CD4-positive, alpha-beta T cell treated with Interferon alpha-2 for 1 hour (primary cell): ENCODE data around the gene GSK3A.

Experiments used
- DNase-seq, 2 donors: peaks; one replicate each; pipeline ENCODE4 v3.0.0-alpha.2; 2020 to 2022

GSK3A gene

DNA sequence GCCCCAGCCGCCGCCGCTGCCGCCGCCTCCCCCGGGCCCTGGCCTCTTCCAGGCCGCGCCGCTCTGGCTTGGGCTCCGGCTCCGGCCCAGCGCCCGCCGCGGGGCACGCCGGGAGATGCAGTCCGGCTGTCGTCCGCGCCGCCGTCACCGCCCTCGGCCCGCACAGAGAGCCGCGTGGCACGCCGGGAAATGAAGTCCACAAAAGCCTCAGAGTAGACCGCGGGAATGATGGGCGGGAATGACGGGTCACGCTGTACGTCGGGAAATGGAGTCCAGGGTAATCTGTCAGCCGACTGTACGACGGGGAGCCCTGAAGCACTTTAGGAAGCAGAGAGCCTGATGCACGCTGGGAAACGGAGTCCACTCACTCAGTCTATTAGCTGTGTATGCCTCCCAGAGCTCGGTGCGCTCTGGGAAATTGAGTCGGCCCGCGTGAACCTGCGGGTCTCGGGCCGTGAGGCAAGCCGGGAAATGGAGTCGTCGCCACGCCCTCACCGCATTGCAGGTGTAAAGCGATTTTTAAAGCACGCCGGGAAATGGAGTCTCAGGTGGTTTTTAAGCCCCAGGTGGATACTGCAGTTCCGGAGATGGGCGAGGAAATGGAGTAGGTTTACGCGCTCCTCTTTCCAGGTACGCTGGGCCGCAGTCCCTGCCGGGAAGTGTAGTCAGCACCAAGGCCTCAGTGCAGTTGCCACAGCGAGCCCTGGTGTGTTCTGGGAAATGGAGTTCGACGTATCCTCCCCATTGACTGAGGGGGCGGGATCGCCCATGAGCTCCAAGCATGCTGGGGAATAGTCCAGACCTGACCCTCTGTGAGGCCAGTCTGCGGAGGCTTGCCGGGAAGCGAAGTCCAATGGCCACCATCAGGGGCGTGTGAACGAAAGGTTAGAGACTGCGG is at the start of gene GSK3A:
Gene GSK3A, minus strand, starts transcription at position 91 of the 898 bp plus-strand sequence. CDS start 137 bp downstream, outside the sequence.
- peak; percentile 98 for DNase-seq

DNA sequence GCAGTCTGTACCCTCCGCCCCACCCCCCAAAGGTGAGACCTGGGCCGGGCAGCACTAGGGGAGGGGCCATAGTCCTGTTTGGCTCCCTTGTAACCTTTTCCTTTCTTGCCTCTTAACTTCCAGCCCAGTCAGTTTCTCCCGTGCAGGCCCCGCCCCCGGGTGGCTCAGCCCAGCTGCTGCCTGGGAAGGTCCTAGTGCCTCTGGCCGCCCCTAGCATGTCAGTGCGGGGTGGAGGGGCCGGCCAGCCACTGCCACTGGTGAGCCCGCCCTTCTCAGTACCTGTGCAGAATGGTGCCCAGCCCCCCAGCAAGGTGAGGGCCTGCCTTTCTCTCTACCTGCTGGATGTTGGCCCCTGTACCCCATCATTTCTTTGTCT is 49.0 kb upstream of the GSK3A start:
- DNase-seq = no peak

DNA sequence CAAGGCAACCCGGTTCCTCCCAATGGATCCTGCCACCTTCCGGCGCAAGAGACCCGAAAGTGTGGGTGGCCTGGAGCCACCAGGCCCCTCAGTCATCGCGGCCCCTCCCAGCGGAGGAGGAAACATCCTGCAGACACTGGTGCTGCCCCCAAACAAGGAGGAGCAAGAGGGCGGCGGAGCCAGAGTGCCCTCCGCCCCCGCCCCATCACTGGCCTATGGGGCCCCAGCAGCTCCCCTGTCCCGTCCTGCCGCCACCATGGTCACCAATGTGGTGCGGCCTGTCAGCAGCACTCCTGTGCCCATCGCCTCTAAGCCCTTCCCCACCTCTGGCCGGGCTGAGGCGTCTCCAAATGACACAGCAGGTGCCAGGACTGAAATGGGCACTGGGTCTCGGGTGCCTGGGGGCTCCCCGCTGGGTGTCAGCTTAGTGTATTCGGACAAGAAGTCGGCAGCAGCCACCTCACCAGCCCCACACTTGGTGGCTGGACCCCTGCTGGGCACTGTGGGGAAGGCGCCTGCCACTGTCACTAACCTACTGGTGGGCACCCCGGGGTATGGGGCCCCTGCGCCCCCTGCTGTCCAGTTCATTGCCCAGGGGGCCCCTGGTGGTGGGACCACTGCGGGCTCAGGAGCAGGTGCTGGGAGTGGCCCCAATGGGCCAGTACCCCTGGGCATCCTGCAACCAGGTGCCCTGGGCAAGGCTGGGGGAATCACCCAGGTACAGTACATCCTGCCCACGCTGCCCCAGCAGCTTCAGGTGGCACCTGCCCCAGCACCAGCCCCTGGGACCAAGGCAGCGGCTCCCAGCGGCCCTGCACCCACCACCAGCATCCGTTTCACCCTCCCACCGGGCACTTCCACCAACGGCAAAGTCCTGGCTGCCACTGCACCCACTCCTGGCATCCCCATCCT is 48.4 kb upstream of the GSK3A start:
- peak; percentile 62 to 72 for DNase-seq

DNA sequence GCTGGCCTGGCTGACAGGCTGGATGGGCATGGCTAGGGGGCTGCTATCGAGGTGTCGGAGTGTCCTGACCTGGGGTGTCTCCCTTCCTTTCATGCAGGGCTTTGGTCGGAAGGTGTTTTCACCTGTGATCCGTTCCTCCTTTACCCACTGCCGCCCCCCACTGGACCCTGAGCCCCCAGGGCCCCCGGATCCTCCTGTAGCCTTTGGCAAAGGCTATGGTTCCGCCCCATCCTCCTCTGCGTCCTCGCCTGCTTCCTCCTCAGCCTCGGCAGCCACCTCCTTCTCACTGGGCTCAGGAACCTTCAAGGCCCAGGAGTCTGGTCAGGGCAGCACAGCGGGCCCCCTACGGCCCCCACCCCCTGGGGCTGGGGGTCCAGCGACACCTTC is 47.7 kb upstream of the GSK3A start:
- no peak for DNase-seq

DNA sequence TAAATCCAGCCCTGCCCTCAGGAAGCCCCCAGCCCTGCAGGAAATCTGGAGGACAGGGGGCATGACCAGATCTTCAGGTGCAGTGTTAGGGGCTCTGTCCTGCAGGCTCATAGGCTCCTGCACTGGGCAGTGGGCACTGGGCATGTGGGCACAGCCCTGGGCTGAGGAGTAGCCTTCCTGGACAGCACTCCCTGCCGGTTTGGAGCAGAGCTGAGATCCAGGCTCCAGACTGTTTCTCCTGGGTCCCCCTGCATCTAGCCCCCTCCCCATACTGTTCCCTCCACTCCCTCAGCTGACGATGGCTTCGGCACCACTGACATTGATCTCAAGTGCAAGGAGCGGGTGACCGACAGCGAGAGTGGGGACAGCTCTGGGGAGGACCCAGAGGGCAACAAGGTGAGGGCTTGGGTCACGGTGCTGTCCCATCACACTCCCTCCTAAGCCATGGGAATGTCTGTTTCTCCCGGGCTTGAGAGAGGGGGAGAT is 47.2 kb upstream of the GSK3A start:
- DNase-seq = no peak

DNA sequence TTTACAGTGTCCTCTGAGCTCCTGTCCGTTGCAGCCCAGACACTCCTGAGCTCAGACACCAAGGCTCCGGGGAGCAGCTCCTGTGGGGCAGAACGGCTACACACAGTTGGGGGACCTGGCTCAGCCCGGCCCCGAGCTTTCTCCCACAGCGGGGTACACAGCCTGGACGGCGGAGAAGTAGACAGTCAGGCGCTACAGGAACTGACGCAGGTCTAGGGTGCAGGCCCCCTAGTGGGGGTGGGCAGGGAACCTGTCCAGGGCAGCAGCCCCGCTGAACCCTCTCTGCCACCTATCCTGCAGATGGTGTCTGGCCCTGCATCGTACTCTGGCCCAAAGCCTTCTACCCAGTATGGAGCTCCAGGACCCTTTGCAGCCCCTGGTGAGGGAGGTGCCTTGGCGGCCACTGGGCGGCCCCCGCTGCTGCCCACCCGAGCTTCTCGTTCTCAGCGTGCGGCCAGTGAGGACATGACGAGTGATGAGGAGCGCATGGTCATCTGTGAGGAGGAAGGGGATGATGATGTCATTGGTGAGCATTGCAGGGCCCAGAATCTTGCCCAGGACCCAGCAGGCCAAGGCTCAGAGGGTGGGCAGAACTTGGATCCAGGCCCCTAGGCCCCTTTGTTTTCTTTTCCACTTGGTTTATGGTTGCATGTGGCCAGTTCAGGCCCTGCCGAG is 46.6 kb upstream of the GSK3A start:
- DNase-seq = no peak

DNA sequence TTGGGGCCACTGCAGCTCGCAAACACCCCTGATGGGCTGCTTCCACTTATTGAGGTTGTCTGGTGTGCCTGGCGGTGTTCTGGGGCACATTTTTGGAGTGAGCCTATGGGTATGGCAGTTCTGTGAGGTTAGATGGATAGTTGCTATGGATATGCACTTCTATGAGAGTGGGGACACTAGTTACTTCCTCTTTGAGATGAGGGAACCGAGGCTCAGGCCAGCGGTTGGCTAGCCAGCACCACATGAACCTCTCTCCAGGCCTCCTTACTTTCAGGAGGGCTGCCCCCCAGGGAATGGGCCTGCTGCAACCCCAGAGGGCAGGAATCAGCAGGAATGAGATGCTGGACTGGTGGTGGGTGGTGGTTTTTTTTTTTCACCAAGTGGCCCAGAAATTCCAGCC is 46.0 kb upstream of the GSK3A start:
- DNase-seq = no peak

DNA sequence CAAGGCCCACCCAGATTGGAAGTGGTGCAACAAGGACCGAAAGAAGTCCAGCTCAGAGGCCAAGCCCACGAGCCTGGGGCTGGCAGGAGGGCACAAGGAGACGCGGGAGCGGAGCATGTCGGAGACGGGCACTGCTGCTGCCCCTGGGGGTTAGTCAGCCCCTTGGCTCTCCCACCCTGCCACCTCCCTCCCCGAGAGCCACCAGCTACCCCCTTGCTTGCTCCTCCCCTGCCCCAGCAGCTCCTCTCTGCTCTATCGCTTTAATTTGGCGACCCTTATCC is 45.4 kb upstream of the GSK3A start:
- DNase-seq = no peak

DNA sequence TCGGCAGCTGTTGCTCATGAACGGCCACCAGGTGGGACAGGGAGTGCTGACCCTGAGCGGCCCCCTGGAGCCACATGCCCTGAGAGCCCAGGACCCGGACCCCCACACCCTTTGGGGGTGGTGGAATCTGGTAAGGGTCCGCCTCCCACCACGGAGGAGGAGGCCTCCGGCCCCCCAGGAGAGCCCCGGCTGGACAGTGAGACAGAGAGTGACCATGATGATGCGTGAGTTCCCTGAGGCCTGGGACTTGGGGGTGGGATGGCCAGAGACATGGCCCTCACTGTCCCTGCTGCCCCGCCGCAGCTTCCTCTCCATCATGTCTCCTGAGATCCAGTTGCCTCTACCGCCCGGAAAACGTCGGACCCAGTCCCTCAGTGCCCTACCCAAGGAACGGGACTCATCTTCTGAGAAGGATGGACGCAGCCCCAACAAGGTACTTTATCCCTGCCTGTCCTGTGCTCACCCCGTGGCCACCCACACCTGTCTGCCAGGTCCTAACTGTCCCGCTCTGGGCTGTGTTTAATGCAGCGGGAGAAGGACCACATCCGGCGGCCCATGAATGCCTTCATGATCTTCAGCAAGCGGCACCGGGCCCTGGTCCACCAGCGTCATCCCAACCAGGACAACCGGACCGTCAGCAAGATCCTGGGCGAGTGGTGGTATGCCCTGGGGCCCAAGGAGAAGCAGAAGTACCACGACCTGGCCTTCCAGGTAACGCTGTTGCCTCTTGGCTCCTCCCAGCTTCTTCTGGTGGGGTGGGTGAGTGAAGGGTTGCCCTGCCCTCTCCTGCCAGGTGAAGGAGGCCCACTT is 44.8 kb upstream of the GSK3A start:
- DNase-seq = no peak

DNA sequence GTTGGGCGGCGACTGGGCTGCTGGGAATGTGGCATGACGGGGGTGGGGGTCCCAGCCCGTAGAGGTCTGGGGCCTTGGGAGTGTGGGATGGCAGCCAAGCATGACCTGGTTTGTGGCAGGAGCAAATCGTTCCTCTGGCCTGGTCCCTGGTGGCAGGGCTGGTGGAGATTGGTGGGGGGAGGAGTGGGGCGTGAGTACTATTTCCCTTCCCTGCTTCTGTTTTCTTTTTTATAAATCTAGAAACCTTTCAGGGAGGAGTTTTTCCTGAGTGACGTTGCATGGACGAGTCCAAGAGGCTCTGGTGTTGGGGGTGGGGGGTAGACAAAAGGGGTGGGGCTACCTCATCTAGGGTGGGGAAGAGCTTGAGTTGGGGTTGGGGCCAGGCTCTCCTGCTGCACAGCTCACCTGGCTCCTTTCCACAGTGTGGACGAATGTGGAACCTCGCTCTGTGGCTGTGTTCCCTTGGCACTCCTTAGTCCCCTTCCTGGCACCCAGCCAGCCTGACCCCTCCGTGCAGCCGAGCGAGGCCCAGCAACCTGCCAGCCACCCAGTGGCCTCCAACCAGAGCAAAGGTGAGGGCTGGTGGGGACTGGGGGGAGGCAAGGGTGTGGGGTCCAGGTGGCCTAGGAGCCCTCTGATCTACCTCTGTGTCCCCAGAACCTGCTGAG is 44.1 kb upstream of the GSK3A start:
- DNase-seq = no peak

DNA sequence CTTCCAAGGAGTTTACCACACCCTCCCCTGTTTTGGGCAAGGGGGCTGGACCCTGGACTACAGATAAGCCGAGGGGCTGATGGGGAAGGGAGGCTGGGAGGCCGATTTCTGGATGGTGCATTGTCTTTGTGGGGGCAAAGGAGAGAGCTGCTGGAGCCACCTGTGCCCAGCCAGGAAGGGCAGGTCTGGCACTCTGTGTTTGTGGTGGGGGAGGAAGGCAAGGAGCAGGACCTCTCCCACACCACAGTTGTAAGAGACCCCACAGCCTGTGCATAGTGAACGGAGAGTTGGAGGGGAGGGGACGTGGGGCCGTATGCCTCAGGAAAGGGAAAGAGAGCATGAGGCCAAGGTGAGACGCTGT is 43.6 kb upstream of the GSK3A start:
- DNase-seq = no peak

DNA sequence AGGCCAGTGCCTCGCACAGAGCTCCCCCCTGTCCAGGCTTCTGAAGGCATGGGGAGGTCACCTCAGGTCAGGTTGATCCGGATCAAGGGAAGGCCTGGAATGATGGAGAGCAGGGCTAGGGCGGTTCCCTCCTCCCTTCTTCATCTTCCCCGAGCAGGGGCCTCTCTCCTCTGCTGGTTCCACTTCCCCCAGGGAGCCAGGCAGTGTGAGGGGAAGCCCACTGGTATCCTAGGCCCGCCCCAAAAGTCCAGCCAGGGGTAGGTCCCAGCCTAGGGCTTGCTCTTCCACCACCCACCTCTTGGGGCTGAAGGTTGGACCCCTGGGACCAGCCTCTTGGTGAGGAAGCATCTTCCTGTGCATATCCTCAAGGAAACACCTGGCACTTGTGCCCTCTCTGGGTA is 43.1 kb upstream of the GSK3A start:
- DNase-seq = no peak

DNA sequence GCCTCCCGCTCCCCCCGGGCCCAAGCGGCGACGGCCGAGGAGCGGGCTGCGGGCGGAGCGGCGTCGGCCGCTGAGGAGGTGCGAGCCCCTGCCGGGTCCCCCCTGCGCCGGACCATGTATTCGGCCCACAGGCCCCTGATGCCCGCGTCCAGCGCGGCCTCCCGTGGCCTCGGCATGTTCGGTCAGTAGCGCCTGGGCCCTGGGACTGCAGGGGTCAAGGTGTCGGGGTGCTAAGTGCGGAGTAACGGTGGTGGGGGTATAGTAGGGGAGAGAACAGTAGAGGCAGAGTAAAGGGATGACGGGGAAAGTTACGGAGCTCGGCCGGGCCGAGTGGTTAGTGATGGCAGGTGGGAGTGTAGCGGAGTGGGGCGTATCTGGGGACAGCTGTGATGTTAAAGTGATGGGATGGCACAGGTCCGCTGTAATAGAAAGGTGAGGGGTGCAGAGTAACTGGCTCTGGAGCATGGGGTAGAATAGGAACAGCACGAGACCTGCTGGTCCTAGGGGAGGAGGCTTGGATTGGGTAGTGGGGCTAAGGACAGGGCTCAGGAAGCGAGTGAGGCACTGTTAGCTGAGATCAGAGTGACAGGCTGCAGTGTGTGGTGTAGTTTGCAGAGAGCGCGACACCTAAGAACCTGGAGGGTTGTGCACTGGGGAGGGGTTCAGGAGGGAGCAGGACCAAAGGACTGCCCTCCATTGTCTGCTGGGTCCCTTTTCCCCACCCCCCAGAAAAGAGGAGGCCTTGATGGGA is 42.4 kb upstream of the GSK3A start:
- no peak for DNase-seq

DNA sequence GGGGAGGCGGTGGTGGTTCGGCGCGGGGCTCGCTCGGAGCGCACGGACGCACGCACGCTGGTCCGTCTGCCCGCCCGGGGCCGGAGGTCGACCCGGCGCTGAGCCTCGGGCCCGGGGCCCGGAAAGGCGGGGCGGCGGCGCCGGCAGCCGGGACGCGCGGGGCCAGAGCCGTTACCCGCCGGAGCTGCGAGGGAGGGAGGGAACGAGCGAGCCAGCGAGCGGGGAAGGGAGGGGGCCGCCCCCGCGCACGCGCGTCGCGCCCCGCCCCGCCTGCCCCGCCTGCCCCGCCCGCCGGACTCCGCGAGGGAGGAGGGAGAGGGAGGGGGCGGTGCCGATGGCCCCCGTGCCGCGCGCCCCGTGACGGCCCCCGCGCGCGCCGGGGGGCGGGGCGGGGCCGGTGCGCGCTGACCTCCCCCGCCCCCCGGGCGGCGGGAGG is 41.7 kb upstream of the GSK3A start:
- peak; percentile 89 to 94 for DNase-seq

DNA sequence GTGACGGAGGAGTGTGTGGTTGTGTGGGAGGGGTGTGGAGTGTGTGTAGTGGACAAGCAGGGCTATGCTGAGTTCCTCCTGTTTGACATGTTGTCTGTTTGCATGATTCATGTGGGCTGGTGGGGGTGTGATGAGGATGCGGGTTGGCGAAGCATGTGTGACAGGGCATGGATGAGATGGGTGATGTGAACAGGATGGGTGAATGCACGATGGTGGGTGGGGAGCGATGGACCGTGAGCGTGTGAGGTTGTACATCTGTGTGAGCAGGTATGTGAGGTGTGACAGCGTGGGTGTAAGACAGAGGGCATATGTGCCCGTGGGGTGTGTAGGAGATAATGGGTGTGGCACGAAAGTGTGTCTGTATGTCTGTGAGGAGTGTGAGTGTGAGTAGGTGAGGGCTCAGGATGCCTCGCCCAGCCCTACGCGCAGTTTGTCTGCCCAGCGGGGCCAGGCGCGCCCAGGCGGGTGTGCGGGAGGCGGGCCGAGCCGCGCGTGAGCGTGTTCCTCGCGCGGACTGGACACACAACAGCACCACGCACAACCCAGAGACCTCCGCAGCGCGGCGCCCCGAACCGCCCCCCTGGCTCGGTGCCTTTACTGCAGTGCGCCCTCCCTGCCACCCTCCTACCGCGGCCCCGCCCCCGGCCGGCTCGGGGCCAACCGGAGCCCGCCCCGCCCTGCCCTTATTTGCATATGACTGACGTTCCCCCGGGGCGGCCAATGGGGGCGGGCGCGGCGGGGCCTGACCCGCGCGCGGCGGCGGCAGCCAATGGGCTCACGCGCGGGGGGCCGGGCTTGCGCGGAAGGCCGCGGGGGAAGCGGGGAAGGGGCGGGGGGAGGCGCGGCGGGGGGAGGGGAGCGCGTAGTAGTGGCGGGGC is 41.0 kb upstream of the GSK3A start:
- DNase-seq = peak; percentile 97 to 98

DNA sequence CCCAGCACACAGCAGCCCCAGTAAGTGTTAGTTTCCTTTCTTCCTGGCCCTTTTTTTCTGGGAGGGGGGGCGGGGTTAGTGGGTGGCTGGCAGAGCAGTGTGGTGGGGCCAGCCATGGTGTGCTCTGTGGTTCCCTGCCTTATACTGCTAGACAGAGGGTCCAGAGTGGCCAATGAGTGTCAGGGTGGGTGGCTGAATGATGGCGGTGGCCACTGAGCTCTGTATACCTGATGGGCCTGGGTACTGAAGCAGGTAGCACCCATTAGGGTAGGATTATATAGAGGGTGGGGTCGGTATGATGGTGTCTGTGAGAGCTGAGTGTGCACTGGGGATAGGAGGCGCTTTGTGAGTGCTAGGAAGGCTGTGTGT is 40.4 kb upstream of the GSK3A start:
- peak in 1 of 2 donors; percentile 46 for DNase-seq

DNA sequence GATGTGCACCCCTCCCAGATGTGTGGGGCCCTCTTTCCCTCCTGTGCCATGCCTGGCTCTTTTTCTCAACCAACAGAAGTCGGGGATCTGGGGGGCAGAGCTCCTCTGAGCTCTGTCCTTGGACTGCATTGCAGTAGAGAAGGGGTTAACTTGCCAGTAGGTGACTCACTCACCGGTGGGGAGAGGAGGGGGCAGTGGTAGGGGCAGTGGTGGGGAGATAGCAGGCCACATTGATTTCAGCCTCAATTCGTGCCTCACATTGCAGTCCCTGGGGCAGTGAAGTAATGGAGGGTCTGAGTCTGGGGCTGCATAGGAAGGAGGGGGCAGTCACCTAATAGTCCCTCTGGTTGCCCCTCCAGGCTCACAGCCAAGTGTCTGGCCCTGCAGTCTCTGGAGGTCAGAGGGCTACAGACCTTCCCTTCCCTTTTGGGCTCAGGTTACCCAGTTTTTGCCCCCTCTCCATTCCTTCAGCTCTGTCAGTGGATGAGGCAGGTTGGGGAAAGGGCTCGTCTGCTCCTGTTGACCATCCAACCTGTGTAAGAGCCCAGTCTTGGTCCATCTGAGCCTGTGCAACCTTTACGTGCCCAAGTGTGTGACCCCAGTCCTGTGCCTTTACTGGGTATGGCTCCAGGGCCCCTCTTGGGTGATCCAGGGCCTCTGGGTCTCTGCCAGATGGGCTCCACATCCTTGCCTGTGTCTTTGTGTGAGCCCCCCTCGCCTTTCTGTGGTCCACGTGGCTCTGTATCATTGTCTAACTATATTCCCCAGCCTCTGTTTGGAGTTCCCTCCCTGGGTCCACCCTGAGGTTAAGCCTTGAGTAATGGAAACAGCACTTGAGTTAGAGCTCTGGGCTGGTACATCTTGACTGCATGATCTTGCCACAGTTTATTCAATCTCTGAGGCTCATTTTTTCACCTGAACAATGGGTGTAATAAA is 39.7 kb upstream of the GSK3A start:
- no peak for DNase-seq

DNA sequence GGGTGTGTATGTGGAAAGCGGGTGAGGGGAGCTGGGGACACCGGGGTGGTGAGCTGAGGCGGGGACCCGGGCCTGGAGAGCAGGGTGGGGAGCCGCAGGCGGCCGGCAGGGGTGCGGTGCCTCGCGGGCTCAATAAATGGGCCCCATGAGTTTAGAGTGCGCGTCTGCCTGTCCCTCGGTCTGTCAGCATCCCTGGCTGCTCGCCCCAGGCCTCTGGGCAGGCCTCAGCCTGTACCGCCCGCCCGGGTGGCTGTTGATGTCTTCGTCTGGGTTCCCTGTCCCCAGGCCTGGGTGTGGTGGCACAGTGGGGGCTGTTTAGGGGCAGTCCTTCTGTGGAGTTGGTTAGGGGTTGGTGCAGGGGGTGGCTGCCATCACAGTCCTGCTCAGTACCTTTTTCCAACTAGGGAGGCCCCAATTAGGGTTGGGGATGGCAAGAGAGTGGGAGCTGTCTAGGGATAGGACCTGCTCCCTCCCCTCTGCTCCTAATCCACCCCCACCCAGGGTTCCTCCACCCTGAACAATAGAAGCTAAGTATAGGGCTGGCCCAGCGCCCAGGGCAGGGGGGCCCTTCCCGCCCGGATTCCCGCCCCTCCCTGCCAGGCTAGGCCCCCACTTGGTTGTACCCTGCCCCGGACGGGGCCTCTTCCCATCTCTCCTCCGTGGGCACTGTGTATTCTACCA is 38.9 kb upstream of the GSK3A start:
- DNase-seq = peak in 1 of 2 donors; percentile 46

DNA sequence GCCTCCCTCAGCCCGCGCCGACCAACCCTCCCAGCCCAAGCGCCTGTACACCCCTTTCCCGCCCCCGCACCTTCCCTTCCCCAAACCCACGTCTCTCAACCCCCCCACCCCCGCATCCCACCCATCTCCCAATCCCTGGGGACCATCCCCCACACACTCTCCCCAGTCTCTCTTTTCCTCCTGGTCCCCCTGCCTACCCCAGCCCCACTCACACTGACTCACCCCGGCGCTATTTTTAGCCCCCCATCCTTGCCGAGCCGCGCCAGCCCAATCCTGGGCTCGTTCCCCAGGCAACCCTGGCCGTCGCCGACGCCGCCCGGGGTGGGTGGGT is 38.4 kb upstream of the GSK3A start:
- peak in 1 of 2 donors; percentile 34 for DNase-seq
